ENCODE measurements around the gene KLHDC7A.

The KLHDC7A gene

DNA sequence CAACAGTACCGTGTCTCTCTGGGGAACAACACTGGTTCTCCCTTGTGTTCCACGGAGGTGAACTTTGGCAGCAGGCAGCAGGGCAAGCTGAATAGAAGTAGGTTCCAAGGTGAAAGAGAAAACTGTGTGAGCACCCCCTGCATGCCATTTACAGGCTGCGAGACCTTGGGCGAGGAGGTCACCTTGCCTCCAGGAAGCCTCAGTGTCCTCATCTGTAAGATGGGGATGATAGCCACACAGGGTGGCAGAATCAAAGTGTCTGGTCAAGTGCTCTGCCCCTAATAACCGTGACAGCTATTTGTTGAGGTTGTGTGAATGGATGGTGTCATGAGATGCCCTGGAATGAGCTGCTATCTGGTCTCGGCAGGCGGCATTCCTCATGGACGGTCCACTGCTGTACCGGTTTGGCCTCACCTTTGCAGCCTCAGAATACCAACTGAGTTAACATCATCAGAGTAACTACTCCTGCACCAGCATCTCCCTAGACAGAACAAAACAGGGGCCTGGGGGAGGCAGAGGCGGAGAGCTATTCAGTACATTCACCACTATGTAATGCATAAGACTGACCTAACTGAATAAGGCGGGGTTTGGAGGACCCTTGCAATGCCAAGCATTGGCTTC lies 7.4 kb upstream of the KLHDC7A start:
- DNase-seq = no peak

GRCh38 chr1:18474559-18475175 lies 6.1 kb upstream of the KLHDC7A start:
- DNase-seq = no peak

GRCh38 chr1:18475234-18475905 lies 5.4 kb upstream of the KLHDC7A start:
- no peak for DNase-seq

GRCh38 chr1:18479454-18479853 lies 1.3 kb upstream of the KLHDC7A start:
- DNase-seq = no peak

GRCh38 chr1:18481190-18481920 lies 625 bp downstream of the KLHDC7A start:
- no peak for DNase-seq

DNA sequence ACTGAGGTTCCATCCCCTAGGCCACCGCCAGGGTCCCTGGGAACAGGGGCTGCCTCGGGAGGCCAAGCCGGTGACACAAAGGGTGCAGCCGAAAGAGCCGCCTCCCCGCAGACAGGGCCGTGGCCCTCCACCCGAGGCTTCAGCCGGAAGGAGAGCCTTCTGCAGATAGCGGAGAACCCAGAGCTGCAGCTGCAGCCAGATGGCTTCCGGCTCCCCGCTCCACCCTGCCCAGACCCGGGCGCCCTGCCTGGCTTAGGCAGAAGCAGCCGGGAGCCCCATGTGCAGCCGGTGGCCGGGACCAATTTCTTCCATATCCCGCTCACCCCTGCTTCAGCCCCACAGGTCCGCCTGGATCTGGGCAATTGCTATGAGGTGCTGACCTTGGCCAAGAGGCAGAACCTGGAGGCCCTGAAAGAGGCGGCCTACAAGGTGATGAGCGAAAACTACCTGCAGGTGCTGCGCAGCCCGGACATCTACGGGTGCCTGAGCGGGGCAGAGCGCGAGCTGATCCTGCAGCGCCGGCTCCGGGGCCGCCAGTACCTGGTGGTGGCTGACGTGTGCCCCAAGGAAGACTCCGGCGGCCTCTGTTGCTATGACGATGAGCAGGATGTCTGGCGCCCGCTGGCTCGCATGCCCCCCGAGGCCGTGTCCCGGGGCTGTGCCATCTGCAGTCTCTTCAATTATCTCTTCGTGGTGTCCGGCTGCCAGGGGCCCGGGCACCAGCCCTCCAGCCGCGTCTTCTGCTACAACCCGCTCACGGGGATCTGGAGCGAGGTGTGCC lies 1.4 kb downstream of the KLHDC7A start:
- DNase-seq = no peak

- no peak for DNase-seq
These were observed 2.1 kb downstream of the KLHDC7A start for GRCh38 chr1:18482721-18483425.

DNA sequence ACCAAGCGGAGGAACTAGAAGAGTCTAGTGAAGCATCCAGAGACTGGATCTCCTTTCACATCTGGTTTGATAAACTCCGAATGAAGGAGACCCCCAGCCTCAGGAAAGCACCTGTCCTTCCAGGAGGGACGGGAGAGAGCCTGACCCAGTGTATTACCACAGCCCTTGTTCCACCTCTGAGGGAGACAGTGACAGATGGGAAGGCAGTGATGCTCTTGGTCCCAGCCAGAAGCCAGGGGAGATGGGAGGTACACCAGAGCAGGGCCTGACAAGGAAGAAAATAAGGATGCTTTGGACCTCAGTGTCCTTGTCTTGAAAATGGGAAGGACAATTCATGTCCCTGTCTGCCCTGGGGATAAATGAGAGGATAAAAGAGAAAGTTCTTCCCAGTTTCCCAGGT lies 3.5 kb downstream of the KLHDC7A start:
- no peak for DNase-seq

- DNase-seq = no peak
These were observed 4.0 kb downstream of the KLHDC7A start for GRCh38 chr1:18484721-18485120.

- DNase-seq = no peak
These were observed 4.5 kb downstream of the KLHDC7A start for GRCh38 chr1:18485227-18485626.

GRCh38 chr1:18486195-18486594 lies 5.5 kb downstream of the KLHDC7A start:
- no peak for DNase-seq

GRCh38 chr1:18489417-18490143 lies 8.8 kb downstream of the KLHDC7A start:
- no peak for DNase-seq

DNA sequence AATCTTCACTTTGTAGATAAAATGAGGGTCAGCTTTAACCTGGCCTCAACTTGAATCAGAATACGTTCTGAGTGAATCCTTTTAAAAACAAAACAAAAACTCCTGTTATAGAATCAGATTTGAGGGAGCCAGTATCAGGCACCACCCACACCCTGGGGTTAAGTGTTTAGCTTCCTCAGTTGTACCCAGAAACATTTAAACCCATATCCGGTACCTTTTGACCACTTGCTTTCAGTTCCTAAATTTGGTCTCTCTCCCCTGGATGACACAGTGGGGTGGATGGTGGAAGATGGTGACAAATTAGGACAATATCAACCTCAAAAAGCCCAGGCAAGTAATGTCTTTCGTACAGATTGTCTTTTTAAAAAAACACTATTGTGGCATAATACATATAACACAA lies 10.4 kb downstream of the KLHDC7A start:
- no peak for DNase-seq

GRCh38 chr1:18494304-18494703 lies 13.6 kb downstream of the KLHDC7A start:
- no peak for DNase-seq

DNA sequence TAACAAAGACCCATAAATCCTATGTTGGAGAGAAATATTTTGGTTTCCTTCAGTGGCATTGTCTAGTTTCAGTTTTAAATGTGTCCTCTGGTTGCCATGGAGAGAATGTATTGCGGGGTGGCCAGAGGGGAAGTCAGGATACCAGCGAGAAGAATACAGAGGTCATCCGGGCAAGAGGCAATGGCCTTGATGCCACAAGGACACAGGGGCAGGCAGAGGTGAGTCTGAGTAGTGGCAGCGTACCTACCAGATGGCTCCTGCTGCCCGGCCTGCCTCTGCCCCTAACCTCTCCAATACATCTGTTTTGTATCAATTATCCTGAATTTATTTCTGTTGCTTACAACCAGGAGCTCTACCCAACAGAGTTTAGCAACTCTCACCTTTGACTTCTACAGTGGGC lies 14.9 kb downstream of the KLHDC7A start:
- DNase-seq = no peak

DNA sequence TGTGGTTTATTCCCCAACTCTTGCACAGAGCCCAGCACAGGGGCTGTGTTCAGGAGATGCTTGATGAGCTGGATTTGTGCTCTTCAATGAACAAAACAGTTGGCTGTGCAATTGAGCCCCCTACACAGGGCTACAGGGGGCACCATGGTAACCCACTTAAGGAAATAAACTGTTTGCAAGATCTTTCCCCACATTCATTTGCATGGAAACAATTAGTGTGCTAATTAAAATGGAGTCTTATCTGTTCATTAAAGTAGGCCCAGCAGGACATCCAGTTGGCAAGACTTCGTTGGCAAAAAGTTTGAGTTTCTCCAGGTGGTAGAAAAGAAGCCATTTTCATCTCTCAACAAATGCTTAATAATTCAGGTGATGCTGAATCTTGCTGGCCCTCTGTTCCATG lies 15.3 kb downstream of the KLHDC7A start:
- no peak for DNase-seq

DNA sequence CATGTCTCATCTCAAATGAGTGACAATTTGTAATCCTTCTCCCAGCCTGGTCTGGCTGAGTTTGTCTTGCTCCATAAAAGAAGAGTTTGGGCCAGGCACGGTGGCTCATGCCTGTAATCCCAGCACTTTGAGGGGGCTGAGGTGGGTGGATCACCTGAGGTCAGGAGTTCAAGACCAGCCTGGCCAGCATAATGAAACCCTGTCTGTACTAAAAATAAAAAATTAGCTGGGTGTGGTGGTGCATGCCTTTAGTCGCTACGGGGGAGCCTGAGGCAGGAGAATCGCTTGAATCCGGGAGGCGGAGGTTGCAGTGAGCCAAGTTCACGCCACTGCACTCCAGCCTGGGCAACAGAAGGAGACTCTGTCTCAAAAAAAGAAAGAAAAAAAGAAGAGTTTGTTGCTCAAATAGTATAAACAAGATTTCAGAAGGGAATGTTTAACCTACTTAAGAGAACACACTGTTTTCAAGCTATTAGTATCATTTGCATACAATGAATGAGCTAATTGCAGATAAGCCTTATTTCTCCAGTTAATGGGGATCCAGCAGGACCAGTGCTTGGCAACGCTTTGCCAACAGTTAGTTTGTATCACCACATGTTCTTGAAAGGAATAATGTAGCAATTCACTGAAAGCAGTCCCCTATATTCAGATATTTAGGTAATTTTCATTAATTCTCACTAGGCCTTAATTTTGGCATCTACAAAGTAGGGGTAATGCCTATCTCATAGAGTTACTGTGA lies 15.9 kb downstream of the KLHDC7A start:
- no peak for DNase-seq

GRCh38 chr1:18501833-18502232 lies 21.1 kb downstream of the KLHDC7A start:
- no peak for DNase-seq

- no peak for DNase-seq
These were observed 23.9 kb downstream of the KLHDC7A start for GRCh38 chr1:18504609-18505008.

DNA sequence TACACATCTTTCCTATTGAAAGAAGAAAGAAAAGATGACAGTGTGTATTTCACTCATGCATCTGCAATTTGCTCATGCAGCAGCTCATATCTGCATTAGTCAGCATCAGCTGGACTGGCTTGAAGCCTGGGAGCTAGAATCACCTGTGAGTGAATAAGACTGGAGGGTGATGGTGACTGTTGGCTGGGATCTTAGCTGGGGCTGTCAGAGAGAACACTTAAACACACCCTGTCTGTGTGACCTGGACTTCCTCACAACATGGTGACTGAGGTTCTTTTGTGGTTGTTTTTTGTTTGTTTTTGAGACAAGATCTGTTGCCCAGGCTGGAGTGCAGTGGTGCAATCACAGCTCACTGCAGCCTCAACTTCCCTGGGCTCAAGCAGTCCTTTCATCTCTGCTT lies 24.9 kb downstream of the KLHDC7A start:
- DNase-seq = no peak

DNA sequence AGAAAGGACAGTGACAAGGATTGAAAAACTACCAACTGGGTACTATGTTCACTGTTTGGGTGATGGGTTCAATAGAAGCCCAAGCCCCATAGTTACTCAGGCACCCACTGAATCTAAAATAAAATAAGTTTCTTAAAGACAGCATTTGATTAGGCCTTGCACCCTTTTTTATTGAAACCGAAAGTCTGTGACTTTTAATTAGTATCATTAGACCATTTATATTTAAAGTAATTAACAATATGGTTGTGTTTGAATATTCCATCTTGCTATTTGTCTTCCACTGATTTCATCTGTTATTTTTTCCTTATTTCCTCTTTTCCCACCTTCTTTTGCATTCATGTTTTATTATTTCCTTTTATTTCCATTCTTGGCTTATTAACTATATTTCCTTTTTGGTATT lies 27.4 kb downstream of the KLHDC7A start:
- DNase-seq = no peak
